ENCODE measurements around the gene CADPS2. TPM values are rescaled to one million over a fixed set of nuclear protein-coding genes. Genes with fewer than 3 reads are reported as not detected.

The CADPS2 gene
- total and polyA plus RNA-seq, 2 of the 4 experiments (the other 2 are of a cell fraction): 0.10 to 0.54 TPM

DNA sequence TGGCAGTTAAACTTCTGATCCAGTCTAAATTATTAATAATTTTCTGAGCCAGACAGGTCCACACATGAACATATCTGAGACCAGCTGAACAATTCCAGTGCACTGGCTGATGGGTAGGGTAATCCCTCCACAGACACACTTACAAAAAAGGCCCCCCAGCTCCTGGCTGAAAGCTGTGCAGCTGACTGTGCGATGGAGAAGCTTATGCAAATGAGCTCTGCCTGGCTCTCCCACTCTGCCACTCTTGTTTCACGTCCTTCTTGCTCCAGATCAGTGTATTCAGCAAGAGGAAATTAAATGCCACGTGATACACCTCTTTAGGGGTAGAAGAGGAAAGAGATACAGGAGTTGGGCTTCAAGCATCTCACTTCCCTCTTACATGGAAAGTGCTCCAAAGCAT, 505.3 kb downstream of the CADPS2 start:
- Histone ChIP-seq H3K14ac (replicated peaks; ENCODE audit: low read depth, low read length) (no peak overlapping the region), H2BK120ac (ENCODE audit: low read depth, low read length) (no peak overlapping the region), H3K79me1 (ENCODE audit: low read depth in 1 of 2, low read length in 2 of 2) (no peaks in the 10 kb centered on the region), H3K9me3 (ENCODE audit: control insufficient read depth, insufficient read depth, low read length) (no peaks in the 10 kb centered on the region), H3K36me3 (ENCODE audit: control insufficient read depth, insufficient read depth, low read length) (no peaks in the 10 kb centered on the region), H3K4me2 (ENCODE audit: low read depth, low read length) (no peak overlapping the region), H3K56ac (ENCODE audit: extremely low read depth, insufficient read depth, low read length) (no peak overlapping the region), H3K4me1 (ENCODE audit: control insufficient read depth, insufficient read depth, low read length) (no peaks in the 10 kb centered on the region), H4K5ac (ENCODE audit: low read depth, low read length) (no peak overlapping the region), H3K9ac (ENCODE audit: low read depth, low read length) (no peak overlapping the region), H4K20me1 (ENCODE audit: insufficient read depth, low read length) (no peaks in the 10 kb centered on the region), H3K27ac (ENCODE audit: insufficient read depth, low read length) (no peak overlapping the region), H3K18ac (ENCODE audit: low read depth, low read length) (no peak overlapping the region), H2AFZ (replicated peaks; ENCODE audit: low read length, poor library complexity) (no peak overlapping the region), H3K4me3 (ENCODE audit: insufficient read depth, low read depth, low read length) (no peak overlapping the region), H2AK9ac (replicated peaks; ENCODE audit: low read depth, low read length, poor library complexity) (no peak overlapping the region), H3K9me1 (ENCODE audit: insufficient read depth, low read length) (no peaks in the 10 kb centered on the region), H2BK20ac (ENCODE audit: low read depth, low read length) (no peak overlapping the region), H4K91ac (ENCODE audit: insufficient read depth, low read depth, low read length) (no peak overlapping the region), H4K8ac (ENCODE audit: low read depth in 2 of 2, low read length in 2 of 2) (no peak overlapping the region), H3K23ac (ENCODE audit: low read depth, low read length) (no peak overlapping the region), H2AK5ac (ENCODE audit: low read depth, low read length) (no peak overlapping the region), H3K27me3 (ENCODE audit: control insufficient read depth, insufficient read depth, low read length) (no peaks in the 10 kb centered on the region), H3K4ac (ENCODE audit: low read depth, low read length) (no peak overlapping the region), H2BK15ac (ENCODE audit: low read depth, low read length) (no peak overlapping the region), H2BK5ac (ENCODE audit: low read depth, low read length, poor library complexity, severe bottlenecking) (no peak overlapping the region)
- dilution Hi-C loops (cut with HindIII; ENCODE audit: low sequenced_read_pairs, unreplicated experiment) (no loop called here), in situ Hi-C loops (cut with MboI; ENCODE audit: low sequenced_read_pairs) (no loop called here), intact Hi-C loops (cut with micrococcal nuclease) (no loop called here)
- no CpG with 5 or more reads among the region's 3 CpGs for WGBS, 2 experiments (ENCODE audit: extremely low coverage in 2 of 2, insufficient read length in 1 of 2)
- ChIA-PET POLR2A (ENCODE audit: unreplicated experiment) (no interaction called here), CTCF (no interaction called here)
- ATAC-seq (ENCODE audit: low read depth): no peak
- no TSS peak for BruUV-seq (replicated peaks)
- no peak for DNase-seq
- TF ChIP-seq MAFK (IDR thresholded peaks at IDR 0.05; ENCODE audit: low read depth, low read length): no peak
- TF ChIP-seq BHLHE40 (IDR thresholded peaks at IDR 0.05; ENCODE audit: low read depth, low read length): no peak
- no peak for TF ChIP-seq RCOR1 (IDR thresholded peaks at IDR 0.05; ENCODE audit: insufficient replicate concordance, low read length)
- no peak for TF ChIP-seq MAZ (IDR thresholded peaks at IDR 0.05; ENCODE audit: borderline replicate concordance, low read depth, low read length)
- TF ChIP-seq, protein P1, sequence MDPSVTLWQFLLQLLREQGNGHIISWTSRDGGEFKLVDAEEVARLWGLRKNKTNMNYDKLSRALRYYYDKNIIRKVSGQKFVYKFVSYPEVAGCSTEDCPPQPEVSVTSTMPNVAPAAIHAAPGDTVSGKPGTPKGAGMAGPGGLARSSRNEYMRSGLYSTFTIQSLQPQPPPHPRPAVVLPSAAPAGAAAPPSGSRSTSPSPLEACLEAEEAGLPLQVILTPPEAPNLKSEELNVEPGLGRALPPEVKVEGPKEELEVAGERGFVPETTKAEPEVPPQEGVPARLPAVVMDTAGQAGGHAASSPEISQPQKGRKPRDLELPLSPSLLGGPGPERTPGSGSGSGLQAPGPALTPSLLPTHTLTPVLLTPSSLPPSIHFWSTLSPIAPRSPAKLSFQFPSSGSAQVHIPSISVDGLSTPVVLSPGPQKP (IDR thresholded peaks at IDR 0.05; ENCODE audit: borderline replicate concordance, low read depth, low read length): no peak
- TF ChIP-seq SMC3 (IDR thresholded peaks at IDR 0.05; ENCODE audit: low read depth, low read length): no peak
- no peak for TF ChIP-seq CTCF (conservative IDR thresholded peaks at IDR 0.05; ENCODE audit: low read depth, low read length)
- no peak for TF ChIP-seq FOS (IDR thresholded peaks at IDR 0.05; ENCODE audit: low read depth, low read length)
- TF ChIP-seq CHD1 (IDR thresholded peaks at IDR 0.05; ENCODE audit: low read depth, low read length): no peak
- TF ChIP-seq RFX5 (IDR thresholded peaks at IDR 0.05; ENCODE audit: low read depth, low read length): no peak
- TF ChIP-seq, protein P2, sequence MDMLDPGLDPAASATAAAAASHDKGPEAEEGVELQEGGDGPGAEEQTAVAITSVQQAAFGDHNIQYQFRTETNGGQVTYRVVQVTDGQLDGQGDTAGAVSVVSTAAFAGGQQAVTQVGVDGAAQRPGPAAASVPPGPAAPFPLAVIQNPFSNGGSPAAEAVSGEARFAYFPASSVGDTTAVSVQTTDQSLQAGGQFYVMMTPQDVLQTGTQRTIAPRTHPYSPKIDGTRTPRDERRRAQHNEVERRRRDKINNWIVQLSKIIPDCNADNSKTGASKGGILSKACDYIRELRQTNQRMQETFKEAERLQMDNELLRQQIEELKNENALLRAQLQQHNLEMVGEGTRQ (IDR thresholded peaks at IDR 0.05; ENCODE audit: low read depth, low read length): no peak
- no peak for TF ChIP-seq NFE2L2 (IDR thresholded peaks at IDR 0.05; ENCODE audit: low read depth, low read length)
- TF ChIP-seq RAD21 (IDR thresholded peaks at IDR 0.05; ENCODE audit: low read length): no peak
- TF ChIP-seq CEBPB (IDR thresholded peaks at IDR 0.05; ENCODE audit: low read depth, low read length): no peak
- no peak for TF ChIP-seq MXI1 (IDR thresholded peaks at IDR 0.05; ENCODE audit: borderline replicate concordance, low read depth, low read length)
- no peak for TF ChIP-seq POLR2A (IDR thresholded peaks at IDR 0.05; ENCODE audit: low read depth, low read length)
